NK-92 treated with Interleukin-12 subunit alpha and Interleukin-12 subunit beta, amount 100 ng/mL, for 24 hours (cell line): Measurements from ENCODE around the gene SGSH.

Experiments
- DNase-seq: peaks from one replicate; lab custom pipeline; 2025; lab: John Stamatoyannopoulos, UW

The SGSH gene

GRCh38 chr17:80183581-80184422 lies 36.3 kb downstream of the SGSH start:
- DNase-seq, result no peak

- no peak for DNase-seq
Measured at GRCh38 chr17:80182845-80183223, 37.3 kb downstream of the SGSH start.

- DNase-seq, result no peak
Measured at GRCh38 chr17:80182118-80182844, 37.9 kb downstream of the SGSH start.

GRCh38 chr17:80181431-80181830 lies 38.7 kb downstream of the SGSH start:
- no peak for DNase-seq

GRCh38 chr17:80180192-80180591 lies 39.9 kb downstream of the SGSH start:
- no peak for DNase-seq

GRCh38 chr17:80177986-80178595 lies 42.0 kb downstream of the SGSH start:
- DNase-seq, result no peak

- DNase-seq, result no peak
Measured at GRCh38 chr17:80176757-80177156, 43.4 kb downstream of the SGSH start.

GRCh38 chr17:80173916-80174315 lies 46.2 kb downstream of the SGSH start:
- DNase-seq, result no peak

GRCh38 chr17:80173126-80173525 lies 47.0 kb downstream of the SGSH start:
- no peak for DNase-seq

- DNase-seq, result no peak
Measured at GRCh38 chr17:80171681-80172080, 48.5 kb downstream of the SGSH start.

- no peak for DNase-seq
Measured at GRCh38 chr17:80169784-80170500, 50.2 kb downstream of the SGSH start, which contains the start of gene CARD14. Gene CARD14 (plus strand): TSS chr17:80170030. CDS start chr17:80181439, 11,409 bp downstream.

- DNase-seq, result no peak
Measured at GRCh38 chr17:80169107-80169506, 51.0 kb downstream of the SGSH start.

GRCh38 chr17:80168371-80168770 lies 51.8 kb downstream of the SGSH start:
- no peak for DNase-seq

GRCh38 chr17:80166446-80166845 lies 53.7 kb downstream of the SGSH start:
- DNase-seq, result no peak

- DNase-seq, result no peak
Measured at GRCh38 chr17:80164185-80164584, 55.9 kb downstream of the SGSH start.

- no peak for DNase-seq
Measured at GRCh38 chr17:80163336-80163735, 56.8 kb downstream of the SGSH start.

GRCh38 chr17:80160536-80160935 lies 59.6 kb downstream of the SGSH start:
- DNase-seq, result no peak
